Measurements from ENCODE around the gene OR2G6.
"Not testable (repeated sequence)": the region's sequence is repeated elsewhere in the genome, so short reads cannot be mapped to it uniquely, and the experiment has no call there.

- TF ChIP-seq CTCF (IDR thresholded peaks at IDR 0.05 in 2 of 3, conservative IDR thresholded peaks at IDR 0.05 in 1 of 3; ENCODE audit: control insufficient read depth in 2 of 3, extremely low read depth in 1 of 3, insufficient read depth in 1 of 3, low read depth in 3 of 3, low read length in 3 of 3); CHD4 (IDR thresholded peaks at IDR 0.05); RAD21 (IDR thresholded peaks at IDR 0.05; ENCODE audit: insufficient read depth, low read depth, low read length); E2F4 (IDR thresholded peaks at IDR 0.05; ENCODE audit: low read depth, low read length); RBBP5 (conservative IDR thresholded peaks at IDR 0.05); PBX3 (IDR thresholded peaks at IDR 0.05; ENCODE audit: insufficient replicate concordance, low read depth, low read length); USF2 (IDR thresholded peaks at IDR 0.05; ENCODE audit: borderline replicate concordance, low read depth, low read length); HDAC2 (IDR thresholded peaks at IDR 0.05); ATF2 (IDR thresholded peaks at IDR 0.05; ENCODE audit: low read length); CEBPB (IDR thresholded peaks at IDR 0.05; ENCODE audit: borderline replicate concordance in 1 of 2, low read depth in 2 of 2, low read length in 2 of 2); POLR2AphosphoS5 (IDR thresholded peaks at IDR 0.05; ENCODE audit: low read length); NR2F1 (conservative IDR thresholded peaks at IDR 0.05); ZNF592 (IDR thresholded peaks at IDR 0.05); DPF2 (IDR thresholded peaks at IDR 0.05): not testable (repeated sequence)
Measured at GRCh38 chr1:248488289-248488688, 19.6 kb upstream of the OR2G6 start, which contains the start of gene OR2T5.
